ENCODE results near the gene PPM1E.

The PPM1E gene

GRCh38 chr17:58822148-58823050 is 66.7 kb downstream of the PPM1E start:
- Histone ChIP-seq H3K79me2 (ENCODE audit: control insufficient read depth, low read length) (peaks cover 95% of the 10 kb centered on the region), H3K9me3 (ENCODE audit: control insufficient read depth, insufficient read depth, low read length) (no peaks in the 10 kb centered on the region), H3K9me2 (replicated peaks; ENCODE audit: control insufficient read depth, low read length) (no peaks in the 10 kb centered on the region), H4K20me1 (ENCODE audit: control insufficient read depth, insufficient read depth, low read depth, low read length) (no peaks in the 10 kb centered on the region), H3K36me3 (ENCODE audit: control insufficient read depth, low read length) (no peaks in the 10 kb centered on the region), H3K4me2 (ENCODE audit: low read length) (peak overlapping the region; percentile 37), H3K27me3 (ENCODE audit: control insufficient read depth, low read length) (no peaks in the 10 kb centered on the region), H3K4me3 (ENCODE audit: low read length) (no peak overlapping the region), H3F3A (ENCODE audit: control insufficient read depth, insufficient read depth) (peaks cover 11% of the 10 kb centered on the region), H3K27ac (ENCODE audit: low read depth, low read length) (peak overlapping the region; percentile 1; the same call in 1 of the 2 replicates), H3K4me1 (ENCODE audit: control insufficient read depth, low read length) (peaks cover 64% of the 10 kb centered on the region)
- no peak for TF ChIP-seq EZH2phosphoT487 (IDR thresholded peaks at IDR 0.05; ENCODE audit: borderline replicate concordance, low read length)
- TF ChIP-seq CTCF (IDR thresholded peaks at IDR 0.05; ENCODE audit: low read depth, low read length, poor library complexity, severe bottlenecking): no peak

GRCh38 chr17:58823051-58823525 is 67.4 kb downstream of the PPM1E start:
- H3K27me3 ChIP-seq (ENCODE audit: control insufficient read depth, low read length): no peaks in the 10 kb centered on the region
- no peaks in the 10 kb centered on the region for H3K9me3 ChIP-seq (ENCODE audit: control insufficient read depth, insufficient read depth, low read length)
- peak overlapping the region; percentile 1; the same call in 1 of the 2 replicates for H3K4me2 ChIP-seq (ENCODE audit: low read length)
- H3K27ac ChIP-seq (ENCODE audit: low read depth, low read length): no peak overlapping the region
- no peaks in the 10 kb centered on the region for H4K20me1 ChIP-seq (ENCODE audit: control insufficient read depth, insufficient read depth, low read depth, low read length)
- no peak for TF ChIP-seq CTCF (IDR thresholded peaks at IDR 0.05; ENCODE audit: low read depth, low read length, poor library complexity, severe bottlenecking)
- no peak for TF ChIP-seq EZH2phosphoT487 (IDR thresholded peaks at IDR 0.05; ENCODE audit: borderline replicate concordance, low read length)
- H3K4me1 ChIP-seq (ENCODE audit: control insufficient read depth, low read length): peaks cover 62% of the 10 kb centered on the region
- H3K4me3 ChIP-seq (ENCODE audit: low read length): no peak overlapping the region
- H3K9me2 ChIP-seq (replicated peaks; ENCODE audit: control insufficient read depth, low read length): no peaks in the 10 kb centered on the region
- H3K79me2 ChIP-seq (ENCODE audit: control insufficient read depth, low read length): peaks cover 92% of the 10 kb centered on the region
- H3F3A ChIP-seq (ENCODE audit: control insufficient read depth, insufficient read depth): peaks cover 11% of the 10 kb centered on the region
- H3K36me3 ChIP-seq (ENCODE audit: control insufficient read depth, low read length): no peaks in the 10 kb centered on the region

GRCh38 chr17:58829172-58829637 is 73.6 kb downstream of the PPM1E start:
- Histone ChIP-seq H3K4me2 (ENCODE audit: low read length) (no peak overlapping the region), H3F3A (ENCODE audit: control insufficient read depth, insufficient read depth) (peaks cover 27% of the 10 kb centered on the region), H3K4me1 (ENCODE audit: control insufficient read depth, low read length) (peaks cover 85% of the 10 kb centered on the region), H3K9me2 (replicated peaks; ENCODE audit: control insufficient read depth, low read length) (no peaks in the 10 kb centered on the region), H3K27me3 (ENCODE audit: control insufficient read depth, low read length) (no peaks in the 10 kb centered on the region), H3K4me3 (ENCODE audit: low read length) (no peak overlapping the region), H3K79me2 (ENCODE audit: control insufficient read depth, low read length) (peaks cover 92% of the 10 kb centered on the region), H3K36me3 (ENCODE audit: control insufficient read depth, low read length) (peaks cover 8% of the 10 kb centered on the region), H4K20me1 (ENCODE audit: control insufficient read depth, insufficient read depth, low read depth, low read length) (no peaks in the 10 kb centered on the region), H3K9me3 (ENCODE audit: control insufficient read depth, insufficient read depth, low read length) (no peaks in the 10 kb centered on the region), H3K27ac (ENCODE audit: low read depth, low read length) (peak overlapping the region; percentile 30)
- TF ChIP-seq EZH2phosphoT487 (IDR thresholded peaks at IDR 0.05; ENCODE audit: borderline replicate concordance, low read length) (no peak), CTCF (IDR thresholded peaks at IDR 0.05; ENCODE audit: low read depth, low read length, poor library complexity, severe bottlenecking) (no peak)

Data from DOHH2 (cell line).